AG04450 (cell line): Measurements from ENCODE around the gene KMT2D. TPM values are rescaled to one million over a fixed set of nuclear protein-coding genes. Genes with fewer than 3 reads are reported as not detected.

Source experiments
- CTCF ChIA-PET: fragments of 300-600, 350-600 bp; formaldehyde crosslinking; extraction: SDS; loops from one replicate; lab custom pipeline; 2022; ENCODE audit warnings: antibody characterized with exemption, inconsistent platforms; lab: Charles Lee
- POLR2A ChIA-PET: fragments of 350-600 bp; formaldehyde crosslinking; extraction: SDS; loops from one replicate; lab custom pipeline; 2021; ENCODE audit warnings: antibody characterized with exemption, inconsistent platforms; lab: Yijun Ruan, JAX
- DNase-seq: peaks from one replicate; pipeline ENCODE4 v3.0.0-alpha.2; 2011; ENCODE audit warnings: low read depth, low spot score
- H3K27ac ChIP-seq: one replicate; pipeline ENCODE4 v1.5.1; 2012; ENCODE audit warnings: low read depth, low read length, control low read depth
- H3K27me3 ChIP-seq: one replicate; pipeline ENCODE4 v1.6.0; 2012; ENCODE audit warnings: low read length; ENCODE audit not compliant: control insufficient read depth, insufficient read depth
- H3K4me3 ChIP-seq: 2 replicates; pipeline ENCODE4 v1.5.1; 2011; ENCODE audit warnings: mild to moderate bottlenecking, low read depth, low read length, control low read depth
- H3K9me3 ChIP-seq: 2 replicates; pipeline ENCODE4 v1.5.1; 2012; ENCODE audit warnings: low read length; ENCODE audit not compliant: control insufficient read depth, insufficient read depth
- polyA plus RNA-seq: library from polyadenylated mRNA; depleted of rRNA; stranded (reverse); fragments of >200 nt; gene quantifications from 2 replicates; pipeline ENCODE4 v1.2.3, GENCODE V29; 2011
- TF ChIP-seq, protein P1 (sequence below): IDR thresholded peaks from 2 replicates; pipeline ENCODE4 v1.5.1; 2011; ENCODE audit warnings: low read depth, low read length, control low read depth, inconsistent platforms

The KMT2D gene
- polyA plus RNA-seq, 1 experiment: 8.9 TPM

GRCh38 chr12:49052451-49053208 is 8.0 kb downstream of the KMT2D start:
- ChIA-PET POLR2A (no interaction called here), CTCF (interaction anchor here (0.6 kb wide), 1 partner anchor 9 kb away, joined by 3 read pairs; no protein-coding TSS in a partner anchor)
- TF ChIP-seq, protein P1, sequence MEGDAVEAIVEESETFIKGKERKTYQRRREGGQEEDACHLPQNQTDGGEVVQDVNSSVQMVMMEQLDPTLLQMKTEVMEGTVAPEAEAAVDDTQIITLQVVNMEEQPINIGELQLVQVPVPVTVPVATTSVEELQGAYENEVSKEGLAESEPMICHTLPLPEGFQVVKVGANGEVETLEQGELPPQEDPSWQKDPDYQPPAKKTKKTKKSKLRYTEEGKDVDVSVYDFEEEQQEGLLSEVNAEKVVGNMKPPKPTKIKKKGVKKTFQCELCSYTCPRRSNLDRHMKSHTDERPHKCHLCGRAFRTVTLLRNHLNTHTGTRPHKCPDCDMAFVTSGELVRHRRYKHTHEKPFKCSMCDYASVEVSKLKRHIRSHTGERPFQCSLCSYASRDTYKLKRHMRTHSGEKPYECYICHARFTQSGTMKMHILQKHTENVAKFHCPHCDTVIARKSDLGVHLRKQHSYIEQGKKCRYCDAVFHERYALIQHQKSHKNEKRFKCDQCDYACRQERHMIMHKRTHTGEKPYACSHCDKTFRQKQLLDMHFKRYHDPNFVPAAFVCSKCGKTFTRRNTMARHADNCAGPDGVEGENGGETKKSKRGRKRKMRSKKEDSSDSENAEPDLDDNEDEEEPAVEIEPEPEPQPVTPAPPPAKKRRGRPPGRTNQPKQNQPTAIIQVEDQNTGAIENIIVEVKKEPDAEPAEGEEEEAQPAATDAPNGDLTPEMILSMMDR: no peak
- no peak for DNase-seq
- Histone ChIP-seq H3K4me3 (no peak overlapping the region), H3K27me3 (no peaks in the 10 kb centered on the region), H3K27ac (no peak overlapping the region), H3K9me3 (no peaks in the 10 kb centered on the region; the same call in 1 of the 2 replicates)

DNA sequence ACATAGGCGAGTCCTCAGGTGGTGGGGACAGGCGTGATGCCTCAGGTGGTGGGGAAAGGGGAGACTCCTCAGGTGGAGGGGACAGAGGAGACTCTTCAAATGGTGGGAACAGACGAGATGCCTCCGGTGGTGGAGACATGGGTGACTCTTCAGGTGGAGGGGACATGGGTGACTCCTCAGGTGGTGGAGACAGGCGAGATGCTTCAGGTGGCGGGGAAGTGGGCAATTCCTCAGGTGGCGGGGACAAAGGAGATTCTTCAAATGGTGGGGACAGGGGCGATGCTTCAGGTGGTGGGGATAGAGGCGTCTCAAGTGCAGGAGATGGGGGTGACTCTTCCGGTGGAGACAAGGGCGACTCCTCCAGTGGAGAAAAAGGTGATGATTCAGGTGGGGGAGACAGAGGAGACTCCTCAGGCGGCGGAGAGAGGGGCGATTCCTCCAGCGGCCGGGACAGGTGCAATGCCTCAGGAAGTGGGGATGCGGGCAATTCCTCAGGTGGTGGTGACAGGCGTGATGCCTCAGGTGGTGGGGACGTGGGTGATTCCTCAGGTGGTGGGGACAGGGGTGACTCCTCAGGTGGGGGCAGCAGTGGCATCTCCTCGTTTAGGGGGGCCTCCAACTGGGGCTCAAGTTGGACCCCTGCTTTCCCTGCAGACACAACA is 8.7 kb downstream of the KMT2D start:
- H3K4me3 ChIP-seq: no peak overlapping the region
- no peaks in the 10 kb centered on the region for H3K27me3 ChIP-seq
- no peak for DNase-seq
- ChIA-PET CTCF (interaction anchor here (0.6 kb wide), 1 partner anchor 8 kb away, joined by 3 read pairs; no protein-coding TSS in a partner anchor), POLR2A (no interaction called here)
- no peak overlapping the region for H3K27ac ChIP-seq
- TF ChIP-seq, protein P1: no peak
- no peaks in the 10 kb centered on the region; the same call in 1 of the 2 replicates for H3K9me3 ChIP-seq

DNA sequence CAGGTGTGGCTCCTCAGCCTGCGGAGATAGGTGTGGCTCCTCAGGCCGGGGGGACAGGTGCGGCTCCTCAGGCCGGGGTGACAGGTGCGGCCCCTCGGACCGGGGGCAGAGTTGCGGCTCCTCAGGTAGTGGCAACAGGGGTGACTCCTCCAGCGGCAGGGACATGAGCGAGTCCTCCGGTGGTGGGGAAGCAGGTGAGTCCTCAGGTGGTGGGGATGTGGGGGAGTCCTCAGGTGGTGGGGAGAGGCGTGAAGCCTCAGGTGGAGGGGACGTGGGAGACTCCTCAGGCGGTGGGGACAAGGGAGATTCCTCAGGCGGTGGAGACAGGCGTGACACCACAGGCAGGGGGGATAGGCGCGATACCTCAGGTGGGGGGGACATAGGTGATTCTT is 9.2 kb downstream of the KMT2D start:
- POLR2A ChIA-PET: no interaction called here
- no peak for DNase-seq
- H3K9me3 ChIP-seq: no peaks in the 10 kb centered on the region; the same call in 1 of the 2 replicates
- TF ChIP-seq, protein P1: no peak
- H3K4me3 ChIP-seq: no peak overlapping the region
- CTCF ChIA-PET: no interaction called here
- no peak overlapping the region for H3K27ac ChIP-seq
- no peaks in the 10 kb centered on the region for H3K27me3 ChIP-seq

GRCh38 chr12:49050507-49051372 is 9.9 kb downstream of the KMT2D start:
- TF ChIP-seq, protein P1: no peak
- no peak for DNase-seq
- Histone ChIP-seq H3K27me3 (no peaks in the 10 kb centered on the region), H3K27ac (no peak overlapping the region), H3K9me3 (no peaks in the 10 kb centered on the region; the same call in 1 of the 2 replicates), H3K4me3 (no peak overlapping the region)
- CTCF ChIA-PET: no interaction called here
- POLR2A ChIA-PET: no interaction called here
